CD4-positive, alpha-beta memory T cell (primary cell): ENCODE data around the gene GPRIN1. TPM values are rescaled to one million over a fixed set of nuclear protein-coding genes. Genes with fewer than 3 reads are reported as not detected.

ENCODE experiments used
- CTCF ChIA-PET: fragments of 350-600 bp; sonication (Branson Sonifier 250); formaldehyde crosslinking; loops from one replicate; lab custom pipeline; 2021; ENCODE audit warnings: inconsistent platforms; ENCODE audit not compliant: partially characterized antibody; lab: Charles Lee
- POLR2A ChIA-PET: fragments of 350-600 bp; sonication (Branson Sonifier 250); formaldehyde crosslinking; loops from one replicate; lab custom pipeline; 2021; ENCODE audit not compliant: partially characterized antibody; lab: Charles Lee
- DNase-seq, 5 donors: peaks; one replicate each; pipeline versions ENCODE4 v3.0.0 to v3.0.0-alpha.2; 2020 to 2022; ENCODE audit warnings: mixed read lengths in 1 of 5
- H3K27ac ChIP-seq: one replicate; pipeline ENCODE4 v1.7.0; 2013; ENCODE audit warnings: low read depth, low read length
- H3K27me3 ChIP-seq: 2 replicates; pipeline ENCODE4 v1.7.0; 2013; ENCODE audit warnings: mild to moderate bottlenecking, low read length, moderate library complexity; ENCODE audit not compliant: insufficient read depth
- H3K36me3 ChIP-seq: 2 replicates; pipeline ENCODE4 v1.7.0; 2013; ENCODE audit warnings: mild to moderate bottlenecking, low read length, moderate library complexity; ENCODE audit not compliant: insufficient read depth
- H3K4me1 ChIP-seq: 2 replicates; pipeline ENCODE4 v1.7.0; 2013; ENCODE audit warnings: mild to moderate bottlenecking, low read length, moderate library complexity; ENCODE audit not compliant: insufficient read depth
- H3K4me3 ChIP-seq, 2 donors: one replicate each; pipeline ENCODE4 v1.7.0; 2013; ENCODE audit warnings: low read length in 2 of 2, mild to moderate bottlenecking in 1 of 2
- H3K9me3 ChIP-seq, 2 donors: one replicate each; pipeline ENCODE4 v1.7.0; 2013; ENCODE audit warnings: low read length in 2 of 2, control low read depth in 1 of 2; ENCODE audit not compliant: control insufficient read depth in 1 of 2
- H3K27ac Mint-ChIP-seq, 7 donors: one replicate each; pipeline ENCODE4 v1.8.0; 2020 to 2021; ENCODE audit warnings: mixed read lengths in 7 of 7, mild to moderate bottlenecking in 6 of 7, inconsistent platforms in 3 of 7, moderate library complexity in 3 of 7
- H3K27me3 Mint-ChIP-seq, 2 donors: one replicate each; pipeline ENCODE4 v1.8.0; 2020 to 2021; ENCODE audit warnings: mixed read lengths in 2 of 2
- H3K36me3 Mint-ChIP-seq, 2 donors: one replicate each; pipeline ENCODE4 v1.8.0; 2020 to 2021; ENCODE audit warnings: mixed read lengths in 2 of 2, inconsistent platforms in 1 of 2, mild to moderate bottlenecking in 1 of 2
- H3K4me1 Mint-ChIP-seq, 4 donors: one replicate each; pipeline ENCODE4 v1.8.0; 2020 to 2021; ENCODE audit warnings: mixed read lengths in 4 of 4, mild to moderate bottlenecking in 1 of 4
- H3K4me3 Mint-ChIP-seq, 8 donors: one replicate each; pipeline ENCODE4 v1.8.0; 2020 to 2021; ENCODE audit warnings: mixed read lengths in 8 of 8, mild to moderate bottlenecking in 7 of 8, moderate library complexity in 6 of 8, inconsistent platforms in 3 of 8
- H3K9me3 Mint-ChIP-seq, 8 donors: one replicate each; pipeline ENCODE4 v1.8.0; 2020 to 2021; ENCODE audit warnings: mixed read lengths in 8 of 8, mild to moderate bottlenecking in 5 of 8, inconsistent platforms in 3 of 8, moderate library complexity in 1 of 8
- intact Hi-C: fragments of 100-400 bp; cut with micrococcal nuclease; formaldehyde crosslinking; loops from one replicate; pipeline ENCODE4 v1.15.1; 2023
- polyA plus RNA-seq, 2 donors: library from polyadenylated mRNA; unstranded; fragments of 300-500 nt; fragmentation: Illumina TruSeq; gene quantifications; one replicate each; pipeline ENCODE4 v1.2.3, GENCODE V29; 2021
- total RNA-seq, 2 experiments: library from RNA; stranded (reverse); gene quantifications; one replicate each; pipeline ENCODE4 v1.2.3, GENCODE V29; 2021

GPRIN1 gene
- total and polyA plus RNA-seq, 4 experiments from 2014 or later: 0.37 to 0.44 (median 0.41) TPM; not detected in 1

GRCh38 chr5:176638437-176638836 is 28.5 kb upstream of the GPRIN1 start:
- Histone ChIP-seq H3K27me3 (no peaks in the 10 kb centered on the region), H3K9me3 (no peaks in the 10 kb centered on the region), H3K36me3 (no peaks in the 10 kb centered on the region), H3K4me3 (no peak overlapping the region), H3K4me1 (no peaks in the 10 kb centered on the region), H3K27ac (no peak overlapping the region)
- Mint-ChIP-seq H3K27me3 (peaks cover 22 to 26% of the 10 kb centered on the region in 2 donors), H3K4me1 (peaks cover 0 to 5% (median 4%) of the 10 kb centered on the region in 4 donors), H3K27ac (peak overlapping the region in 1 of 7 donors; percentile 14), H3K9me3 (peaks cover 0 to 7% (median 4%) of the 10 kb centered on the region in 8 donors), H3K36me3 (peaks cover 0 to 1% of the 10 kb centered on the region in 2 donors), H3K4me3 (no peak overlapping the region)
- POLR2A ChIA-PET: no interaction called here
- CTCF ChIA-PET: interaction anchor here (1.0 kb wide), 1 partner anchor 22 kb away, joined by 3 read pairs; no protein-coding TSS in a partner anchor
- intact Hi-C loops: no loop called here
- DNase-seq: peak in 1 of 5 donors; percentile 0

- Mint-ChIP-seq H3K36me3 (peaks cover 0 to 1% of the 10 kb centered on the region in 2 donors), H3K9me3 (peaks cover 0 to 7% (median 4%) of the 10 kb centered on the region in 8 donors), H3K27ac (no peak overlapping the region), H3K4me3 (no peak overlapping the region), H3K4me1 (peaks cover 0 to 5% (median 4%) of the 10 kb centered on the region in 4 donors), H3K27me3 (peaks cover 24 to 29% of the 10 kb centered on the region in 2 donors)
- ChIA-PET CTCF (no interaction called here), POLR2A (no interaction called here)
- no peak overlapping the region for H3K4me3 ChIP-seq
- intact Hi-C loops: no loop called here
- DNase-seq: no peak
- H3K4me1 ChIP-seq: no peaks in the 10 kb centered on the region
- no peak overlapping the region for H3K27ac ChIP-seq
- no peaks in the 10 kb centered on the region for H3K9me3 ChIP-seq
- H3K27me3 ChIP-seq: peaks cover 1% of the 10 kb centered on the region
- H3K36me3 ChIP-seq: no peaks in the 10 kb centered on the region
Observed at GRCh38 chr5:176637556-176637955, 27.6 kb upstream of the GPRIN1 start.

- Mint-ChIP-seq H3K4me1 (peaks cover 0 to 5% (median 4%) of the 10 kb centered on the region in 4 donors), H3K27me3 (peaks cover 27 to 35% of the 10 kb centered on the region in 2 donors), H3K4me3 (no peak overlapping the region), H3K9me3 (peaks cover 0 to 7% (median 4%) of the 10 kb centered on the region in 8 donors), H3K36me3 (peaks cover 0 to 1% of the 10 kb centered on the region in 2 donors), H3K27ac (no peak overlapping the region)
- H3K9me3 ChIP-seq: no peaks in the 10 kb centered on the region
- no peak overlapping the region for H3K4me3 ChIP-seq
- ChIA-PET POLR2A (no interaction called here), CTCF (interaction anchor here (2.1 kb wide), 1 partner anchor 24 kb away, joined by 8 read pairs; no protein-coding TSS in a partner anchor)
- H3K36me3 ChIP-seq: no peaks in the 10 kb centered on the region
- no peaks in the 10 kb centered on the region for H3K4me1 ChIP-seq
- no peak overlapping the region for H3K27ac ChIP-seq
- intact Hi-C loops: no loop called here
- DNase-seq: no peak
- peaks cover 7% of the 10 kb centered on the region for H3K27me3 ChIP-seq
Observed at GRCh38 chr5:176636426-176636825, 26.5 kb upstream of the GPRIN1 start.

GRCh38 chr5:176633598-176633997 is 23.6 kb upstream of the GPRIN1 start:
- Histone ChIP-seq H3K4me3 (no peak overlapping the region), H3K36me3 (no peaks in the 10 kb centered on the region), H3K27ac (no peak overlapping the region), H3K27me3 (peaks cover 22% of the 10 kb centered on the region), H3K9me3 (no peaks in the 10 kb centered on the region), H3K4me1 (peaks cover 16% of the 10 kb centered on the region)
- peaks cover 0 to 7% (median 4%) of the 10 kb centered on the region in 8 donors for H3K9me3 Mint-ChIP-seq
- intact Hi-C loops: no loop called here
- no peak overlapping the region for H3K27ac Mint-ChIP-seq
- ChIA-PET CTCF (interaction anchor here (0.7 kb wide), 1 partner anchor 1597 kb away, joined by 3 read pairs; no protein-coding TSS in a partner anchor), POLR2A (no interaction called here)
- H3K36me3 Mint-ChIP-seq: peaks cover 0 to 1% of the 10 kb centered on the region in 2 donors
- peaks cover 41 to 54% of the 10 kb centered on the region in 2 donors for H3K27me3 Mint-ChIP-seq
- H3K4me1 Mint-ChIP-seq: peaks cover 9 to 13% (median 10%) of the 10 kb centered on the region in 4 donors
- no peak overlapping the region for H3K4me3 Mint-ChIP-seq
- DNase-seq: peak in 1 of 5 donors; percentile 6

- Mint-ChIP-seq H3K36me3 (peaks cover 0 to 1% of the 10 kb centered on the region in 2 donors), H3K4me3 (no peak overlapping the region), H3K27ac (no peak overlapping the region), H3K9me3 (peaks cover 0 to 7% (median 4%) of the 10 kb centered on the region in 8 donors), H3K27me3 (peaks cover 50 to 61% of the 10 kb centered on the region in 2 donors), H3K4me1 (peaks cover 9 to 13% (median 11%) of the 10 kb centered on the region in 4 donors)
- H3K9me3 ChIP-seq: no peaks in the 10 kb centered on the region
- no peak overlapping the region for H3K27ac ChIP-seq
- intact Hi-C loops: no loop called here
- no peaks in the 10 kb centered on the region for H3K36me3 ChIP-seq
- no peak overlapping the region for H3K4me3 ChIP-seq
- CTCF ChIA-PET: interaction anchor here (1.1 kb wide), 1 partner anchor 27 kb away, joined by 3 read pairs; no protein-coding TSS in a partner anchor
- H3K4me1 ChIP-seq: peaks cover 16% of the 10 kb centered on the region
- POLR2A ChIA-PET: no interaction called here
- no peak for DNase-seq
- peaks cover 25% of the 10 kb centered on the region for H3K27me3 ChIP-seq
Observed at GRCh38 chr5:176632745-176633144, 22.8 kb upstream of the GPRIN1 start.

- Mint-ChIP-seq H3K36me3 (peaks cover 0 to 1% of the 10 kb centered on the region in 2 donors), H3K27me3 (peaks cover 54 to 61% of the 10 kb centered on the region in 2 donors), H3K4me3 (no peak overlapping the region), H3K27ac (no peak overlapping the region), H3K9me3 (peaks cover 0 to 7% (median 4%) of the 10 kb centered on the region in 8 donors), H3K4me1 (peaks cover 9 to 13% (median 11%) of the 10 kb centered on the region in 4 donors)
- intact Hi-C loops: no loop called here
- Histone ChIP-seq H3K4me1 (peaks cover 16% of the 10 kb centered on the region), H3K4me3 (no peak overlapping the region), H3K9me3 (no peaks in the 10 kb centered on the region), H3K27ac (no peak overlapping the region), H3K36me3 (no peaks in the 10 kb centered on the region), H3K27me3 (peaks cover 25% of the 10 kb centered on the region)
- no peak for DNase-seq
- POLR2A ChIA-PET: no interaction called here
- CTCF ChIA-PET: interaction anchor here (1.1 kb wide), 1 partner anchor 28 kb away, joined by 3 read pairs; no protein-coding TSS in a partner anchor
Observed at GRCh38 chr5:176631383-176632200, 21.6 kb upstream of the GPRIN1 start.
